Neural cell (in vitro differentiated cells): Measurements from ENCODE around the gene USP6. TPM values are rescaled to one million over a fixed set of nuclear protein-coding genes. Genes with fewer than 3 reads are reported as not detected.

Experiments used
- H2AFZ ChIP-seq: fragments of 200-600, 300-800 bp; sonication (generic), shearing (Covaris generic); 2 replicates; pipeline ENCODE4 v1.6.0; 2014; ENCODE audit warnings: low read depth, mild to moderate bottlenecking, antibody characterized with exemption, low read length, moderate library complexity
- H3F3A ChIP-seq: fragments of 200-600 bp; shearing (Covaris generic); 2 replicates; pipeline ENCODE4 v1.6.1; 2016; ENCODE audit warnings: mild to moderate bottlenecking, moderate library complexity, mixed read lengths, antibody characterized with exemption, low read length; ENCODE audit not compliant: insufficient read depth, poor library complexity, severe bottlenecking
- H3K27ac ChIP-seq: fragments of 200-600, 300-800 bp; sonication (generic), shearing (Covaris generic); 2 replicates; pipeline ENCODE4 v1.5.1; 2014; ENCODE audit warnings: mild to moderate bottlenecking, low read length, moderate library complexity
- H3K27me3 ChIP-seq: fragments of 300-800, 200-600 bp; sonication (generic), shearing (Covaris generic); 2 replicates; pipeline ENCODE4 v1.6.0; 2014; ENCODE audit warnings: mild to moderate bottlenecking, low read depth, low read length, moderate library complexity; ENCODE audit not compliant: insufficient read depth
- H3K36me3 ChIP-seq: fragments of 300-800, 200-600 bp; sonication (generic), shearing (Covaris generic); 2 replicates; pipeline ENCODE4 v1.5.1; 2014; ENCODE audit warnings: mild to moderate bottlenecking, antibody characterized with exemption, low read length, moderate library complexity; ENCODE audit not compliant: insufficient read depth
- H3K4me2 ChIP-seq: fragments of 300-800, 200-600 bp; sonication (generic), shearing (Covaris generic); 2 replicates; pipeline ENCODE4 v1.6.0; 2014; ENCODE audit warnings: mild to moderate bottlenecking, low read length
- H3K4me3 ChIP-seq: fragments of 300-800, 200-600 bp; sonication (generic), shearing (Covaris generic); 2 replicates; pipeline ENCODE4 v1.5.1; 2014; ENCODE audit warnings: mild to moderate bottlenecking, low read length, moderate library complexity
- H3K79me2 ChIP-seq: fragments of 200-600 bp; shearing (Covaris generic); replicated peaks from 2 replicates; pipeline ENCODE4 v1.6.0; 2014; ENCODE audit warnings: mild to moderate bottlenecking, low read length, moderate library complexity; ENCODE audit not compliant: insufficient read depth
- H3K9ac ChIP-seq: fragments of 300-800, 200-600 bp; sonication (generic), shearing (Covaris generic); 2 replicates; pipeline ENCODE4 v1.6.1; 2016; ENCODE audit warnings: mild to moderate bottlenecking, low read length, mixed read lengths
- H3K9me2 ChIP-seq: fragments of 200-600 bp; shearing (Covaris generic); 2 replicates; pipeline ENCODE4 v1.6.1; 2016; ENCODE audit warnings: mild to moderate bottlenecking, low read length, mixed read lengths; ENCODE audit not compliant: insufficient read depth
- H3K9me3 ChIP-seq: fragments of 200-600, 300-800 bp; sonication (generic), shearing (Covaris generic); 2 replicates; pipeline ENCODE4 v1.6.1; 2016; ENCODE audit warnings: mild to moderate bottlenecking, mixed run types, low read length, moderate library complexity, mixed read lengths
- H4K20me1 ChIP-seq: fragments of 200-600 bp; shearing (Covaris generic); 2 replicates; pipeline ENCODE4 v1.6.1; 2016; ENCODE audit warnings: mild to moderate bottlenecking, mixed run types; ENCODE audit not compliant: insufficient read depth
- EP300 ChIP-seq: fragments of 450-650 bp; conservative IDR thresholded peaks from 2 replicates; pipeline ENCODE4 v1.6.1; 2014; ENCODE audit warnings: antibody characterized with exemption, mild to moderate bottlenecking, moderate library complexity; ENCODE audit not compliant: poor library complexity, severe bottlenecking
- EZH2 ChIP-seq: fragments of 200-600, 300-800 bp; shearing (Covaris generic), sonication (generic); IDR thresholded peaks from 2 replicates; pipeline ENCODE4 v1.6.1; 2014; ENCODE audit warnings: antibody characterized with exemption, low read length, borderline replicate concordance, mild to moderate bottlenecking; ENCODE audit not compliant: insufficient read depth, poor library complexity, severe bottlenecking
- MXI1 ChIP-seq: fragments of 450-650 bp; conservative IDR thresholded peaks from 2 replicates; pipeline ENCODE4 v1.6.1; 2014; ENCODE audit warnings: antibody characterized with exemption, mild to moderate bottlenecking; ENCODE audit not compliant: poor library complexity, severe bottlenecking
- POLR2AphosphoS5 ChIP-seq: IDR thresholded peaks from 2 replicates; pipeline ENCODE4 v1.6.1; 2012
- RAD21 ChIP-seq: fragments of 450-650 bp; conservative IDR thresholded peaks from 2 replicates; pipeline ENCODE4 v1.6.1; 2014; ENCODE audit warnings: antibody characterized with exemption, mild to moderate bottlenecking, moderate library complexity
- SMC3 ChIP-seq: fragments of 450-650 bp; conservative IDR thresholded peaks from 2 replicates; pipeline ENCODE4 v1.6.1; 2014; ENCODE audit warnings: antibody characterized with exemption, mild to moderate bottlenecking, moderate library complexity; ENCODE audit not compliant: poor library complexity
- TAF1 ChIP-seq: IDR thresholded peaks from 2 replicates; pipeline ENCODE4 v1.6.1; 2012; ENCODE audit warnings: low read depth
- polyA plus RNA-seq: library from polyadenylated mRNA; depleted of rRNA; stranded (reverse); fragments of >200 nt; gene quantifications from 2 replicates; pipeline ENCODE4 v1.2.3, GENCODE V29; 2014
- TF ChIP-seq, protein P1 (sequence below): fragments of 450-650 bp; IDR thresholded peaks from 2 replicates; pipeline ENCODE4 v1.5.1; 2014; ENCODE audit warnings: antibody characterized with exemption, mild to moderate bottlenecking, moderate library complexity; ENCODE audit not compliant: poor library complexity, severe bottlenecking
- TF ChIP-seq, protein P2 (sequence below): IDR thresholded peaks from 2 replicates; pipeline ENCODE4 v1.6.1; 2012; ENCODE audit warnings: borderline replicate concordance

USP6 gene
- polyA plus RNA-seq, 1 donor from 2014 or later, result not detected

DNA sequence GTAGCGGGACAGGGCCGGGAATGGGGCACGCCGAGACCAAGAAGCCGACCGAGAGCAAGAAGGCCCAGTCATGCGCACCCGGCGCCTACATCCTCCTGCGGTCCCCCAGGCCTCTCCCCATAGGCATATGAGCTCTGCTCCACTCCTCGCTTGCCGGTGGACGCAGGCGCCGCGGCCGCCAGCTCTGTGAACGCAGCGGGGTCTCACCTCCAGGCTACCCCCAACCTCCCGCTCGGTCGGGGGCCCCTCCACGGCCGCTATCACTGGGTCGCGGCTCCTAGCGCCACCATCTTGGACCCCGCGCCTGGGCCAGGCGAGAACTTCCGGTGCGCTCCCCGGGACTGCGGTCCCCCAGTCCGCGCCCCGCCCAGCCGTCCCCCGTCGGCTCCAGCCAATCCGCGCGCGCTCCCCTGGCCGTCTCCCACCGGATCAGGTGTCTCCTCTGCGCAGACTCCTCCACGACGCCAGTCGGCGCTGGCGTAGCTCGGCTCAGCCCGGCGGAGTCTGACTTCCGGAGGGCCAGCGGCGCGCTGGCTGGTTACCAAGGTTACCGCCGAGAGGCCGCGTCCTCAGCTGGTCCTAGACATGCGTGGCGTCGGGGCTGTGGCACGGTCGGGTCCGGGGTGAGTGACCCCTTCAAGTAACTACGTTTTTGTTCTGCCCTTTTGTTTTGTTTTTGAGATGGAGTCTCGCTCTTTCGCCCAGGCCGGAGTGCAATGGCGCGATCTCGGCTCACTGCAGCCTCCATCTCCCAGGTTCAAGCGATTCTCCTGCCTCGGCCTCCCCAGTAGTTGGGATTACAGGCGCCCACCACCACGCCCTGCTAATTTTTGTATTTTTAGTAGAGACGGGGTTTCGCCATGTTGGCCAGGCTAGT, 75.9 kb downstream of the USP6 start, which contains the start of gene ZNF594:
Gene ZNF594, minus strand, starts transcription at position 328 of the 877 bp plus-strand sequence. CDS start 7,612 bp downstream, outside the sequence.
- Histone ChIP-seq H3K4me3 (peak within 1 kb of the TSS; percentile 91), H3K9ac (peak within 1 kb of the TSS; percentile 92), H3K27me3 (no peaks in the 10 kb centered on the region), H3K27ac (peak within 1 kb of the TSS; percentile 79), H3K4me2 (peak within 1 kb of the TSS; percentile 83), H3K9me3 (no peaks in the 10 kb centered on the region), H3F3A (no peaks in the 10 kb centered on the region), H3K36me3 (no peaks in the 10 kb centered on the region), H3K79me2 (peaks cover 19% of the 10 kb centered on the region), H4K20me1 (no peaks in the 10 kb centered on the region), H2AFZ (peak within 1 kb of the TSS; percentile 92), H3K9me2 (no peaks in the 10 kb centered on the region)
- TF ChIP-seq RAD21 (peak; percentile 48), MXI1 (peak; percentile 89), EP300 (peak; percentile 44), TAF1 (peak; percentile 52), SMC3 (peak; percentile 55), POLR2AphosphoS5 (peak; percentile 76), EZH2 (no peak)
- TF ChIP-seq, protein P1, sequence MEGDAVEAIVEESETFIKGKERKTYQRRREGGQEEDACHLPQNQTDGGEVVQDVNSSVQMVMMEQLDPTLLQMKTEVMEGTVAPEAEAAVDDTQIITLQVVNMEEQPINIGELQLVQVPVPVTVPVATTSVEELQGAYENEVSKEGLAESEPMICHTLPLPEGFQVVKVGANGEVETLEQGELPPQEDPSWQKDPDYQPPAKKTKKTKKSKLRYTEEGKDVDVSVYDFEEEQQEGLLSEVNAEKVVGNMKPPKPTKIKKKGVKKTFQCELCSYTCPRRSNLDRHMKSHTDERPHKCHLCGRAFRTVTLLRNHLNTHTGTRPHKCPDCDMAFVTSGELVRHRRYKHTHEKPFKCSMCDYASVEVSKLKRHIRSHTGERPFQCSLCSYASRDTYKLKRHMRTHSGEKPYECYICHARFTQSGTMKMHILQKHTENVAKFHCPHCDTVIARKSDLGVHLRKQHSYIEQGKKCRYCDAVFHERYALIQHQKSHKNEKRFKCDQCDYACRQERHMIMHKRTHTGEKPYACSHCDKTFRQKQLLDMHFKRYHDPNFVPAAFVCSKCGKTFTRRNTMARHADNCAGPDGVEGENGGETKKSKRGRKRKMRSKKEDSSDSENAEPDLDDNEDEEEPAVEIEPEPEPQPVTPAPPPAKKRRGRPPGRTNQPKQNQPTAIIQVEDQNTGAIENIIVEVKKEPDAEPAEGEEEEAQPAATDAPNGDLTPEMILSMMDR, result peak; percentile 98
- TF ChIP-seq, protein P2, sequence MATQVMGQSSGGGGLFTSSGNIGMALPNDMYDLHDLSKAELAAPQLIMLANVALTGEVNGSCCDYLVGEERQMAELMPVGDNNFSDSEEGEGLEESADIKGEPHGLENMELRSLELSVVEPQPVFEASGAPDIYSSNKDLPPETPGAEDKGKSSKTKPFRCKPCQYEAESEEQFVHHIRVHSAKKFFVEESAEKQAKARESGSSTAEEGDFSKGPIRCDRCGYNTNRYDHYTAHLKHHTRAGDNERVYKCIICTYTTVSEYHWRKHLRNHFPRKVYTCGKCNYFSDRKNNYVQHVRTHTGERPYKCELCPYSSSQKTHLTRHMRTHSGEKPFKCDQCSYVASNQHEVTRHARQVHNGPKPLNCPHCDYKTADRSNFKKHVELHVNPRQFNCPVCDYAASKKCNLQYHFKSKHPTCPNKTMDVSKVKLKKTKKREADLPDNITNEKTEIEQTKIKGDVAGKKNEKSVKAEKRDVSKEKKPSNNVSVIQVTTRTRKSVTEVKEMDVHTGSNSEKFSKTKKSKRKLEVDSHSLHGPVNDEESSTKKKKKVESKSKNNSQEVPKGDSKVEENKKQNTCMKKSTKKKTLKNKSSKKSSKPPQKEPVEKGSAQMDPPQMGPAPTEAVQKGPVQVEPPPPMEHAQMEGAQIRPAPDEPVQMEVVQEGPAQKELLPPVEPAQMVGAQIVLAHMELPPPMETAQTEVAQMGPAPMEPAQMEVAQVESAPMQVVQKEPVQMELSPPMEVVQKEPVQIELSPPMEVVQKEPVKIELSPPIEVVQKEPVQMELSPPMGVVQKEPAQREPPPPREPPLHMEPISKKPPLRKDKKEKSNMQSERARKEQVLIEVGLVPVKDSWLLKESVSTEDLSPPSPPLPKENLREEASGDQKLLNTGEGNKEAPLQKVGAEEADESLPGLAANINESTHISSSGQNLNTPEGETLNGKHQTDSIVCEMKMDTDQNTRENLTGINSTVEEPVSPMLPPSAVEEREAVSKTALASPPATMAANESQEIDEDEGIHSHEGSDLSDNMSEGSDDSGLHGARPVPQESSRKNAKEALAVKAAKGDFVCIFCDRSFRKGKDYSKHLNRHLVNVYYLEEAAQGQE, result peak; percentile 75

DNA sequence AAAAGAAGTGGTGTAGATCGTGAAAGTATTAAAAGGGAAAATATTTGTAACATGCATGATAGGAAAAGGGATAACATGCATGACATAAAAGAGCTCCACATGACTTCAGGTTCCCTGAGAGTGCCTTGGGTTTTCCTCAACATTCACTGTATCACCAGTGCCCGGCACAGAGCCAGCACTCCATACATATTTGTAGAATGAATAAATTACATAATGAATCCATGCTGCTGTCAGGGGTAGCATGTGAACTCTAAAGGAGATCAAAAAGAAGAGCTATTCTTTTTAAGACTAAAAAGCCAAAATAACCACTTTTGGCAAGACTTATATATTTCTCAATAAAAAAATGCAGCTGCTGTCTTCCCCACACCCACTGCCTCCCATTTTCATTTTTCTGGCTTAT, 78.5 kb downstream of the USP6 start:
- Histone ChIP-seq H3K4me2 (no peak overlapping the region), H2AFZ (no peak overlapping the region), H3K9me3 (no peaks in the 10 kb centered on the region), H3K79me2 (peaks cover 19% of the 10 kb centered on the region), H3K9me2 (no peaks in the 10 kb centered on the region), H4K20me1 (no peaks in the 10 kb centered on the region), H3K36me3 (no peaks in the 10 kb centered on the region), H3K27ac (no peak overlapping the region), H3F3A (no peaks in the 10 kb centered on the region), H3K9ac (no peak overlapping the region), H3K4me3 (no peak overlapping the region), H3K27me3 (no peaks in the 10 kb centered on the region)
- TF ChIP-seq SMC3 (no peak), EP300 (no peak), TAF1 (no peak), RAD21 (no peak), EZH2 (no peak)
- TF ChIP-seq, protein P2, result no peak
